Body of pancreas (tissue), 4 donors: ENCODE results near the gene LRRC4. TPM values are rescaled to one million over a fixed set of nuclear protein-coding genes. Genes with fewer than 3 reads are reported as not detected.

Experiments
- ATAC-seq: fragments of 150-250 bp; one replicate; pipeline ENCODE4 v1.9.1; 2016
- DNase-seq, 4 donors: peaks; one replicate each; pipeline ENCODE4 v3.0.0-alpha.2; 2019
- H3K27ac ChIP-seq, 4 donors: fragments of 200-600 bp; sonication (generic); 1 replicate in 3 of 4; 2 replicates in 1 of 4; pipeline versions ENCODE4 v1.5.1 to v1.6.1; 2016 to 2019; ENCODE audit warnings: mild to moderate bottlenecking in 1 of 4, mixed read lengths in 1 of 4, moderate library complexity in 1 of 4
- H3K27me3 ChIP-seq, 2 donors: fragments of 200-600 bp; sonication (generic); one replicate each; pipeline ENCODE4 v1.6.0; 2016; ENCODE audit warnings: mild to moderate bottlenecking in 1 of 2
- H3K36me3 ChIP-seq, 2 donors: fragments of 200-600 bp; sonication (generic); replicated peaks in 1 of 2; 2 replicates each; pipeline ENCODE4 v1.5.1; 2016; ENCODE audit warnings: low read depth in 2 of 2; ENCODE audit not compliant: insufficient read depth in 1 of 2
- H3K4me1 ChIP-seq: fragments of 200-600 bp; sonication (generic); one replicate; pipeline ENCODE4 v1.6.0; 2016
- H3K4me3 ChIP-seq, 2 donors: fragments of 200-600 bp; sonication (generic); 1 replicate in 1 of 2; 2 replicates in 1 of 2; pipeline ENCODE4 v1.5.1; 2016 to 2019
- H3K9me3 ChIP-seq, 3 donors: fragments of 200-600 bp; sonication (generic); 1 replicate in 2 of 3; 2 replicates in 1 of 3; pipeline ENCODE4 v1.5.1; 2016
- CTCF ChIP-seq, 7 experiments: fragments of 450-650 bp in 4 of 7; fragments of 200-600 bp in 3 of 7; sonication (generic) in 3 of 7; IDR thresholded peaks; one replicate each; pipeline ENCODE4 v1.5.1; 2016 to 2019; ENCODE audit warnings: antibody characterized with exemption in 7 of 7
- POLR2A ChIP-seq, 3 donors: fragments of 450-650 bp; IDR thresholded peaks; one replicate each; pipeline ENCODE4 v1.6.1; 2016; ENCODE audit warnings: antibody characterized with exemption in 3 of 3, mild to moderate bottlenecking in 2 of 3
- WGBS, 2 donors: methylation state at CpG; one replicate each; pipeline ENCODE4 v1.1.5; 2017; 5-methylcytosine and 5-hydroxymethylcytosine counted together
- intact Hi-C: fragments of 100-400 bp; cut with DNase I; formaldehyde crosslinking; loops from one replicate; pipeline ENCODE4 v1.15.1; 2023
- total RNA-seq, 2 donors: library from RNA; depleted of rRNA; stranded (reverse); fragments of >200 nt; gene quantifications; one replicate each; pipeline ENCODE4 v1.1.0, GENCODE V29; 2016

LRRC4 gene
- total RNA-seq, 2 donors from 2014 or later = under 0.01 to 0.33 TPM

- DNase-seq (no peak), ATAC-seq (no peak)
- H3K4me1 ChIP-seq = peaks cover 58% of the 10 kb centered on the region
- peaks cover 0 to 3% of the 10 kb centered on the region in 2 donors for H3K36me3 ChIP-seq
- H3K9me3 ChIP-seq = no peaks in the 10 kb centered on the region
- H3K27me3 ChIP-seq = no peaks in the 10 kb centered on the region
- no peak for TF ChIP-seq CTCF (IDR thresholded peaks at IDR 0.05)
- TF ChIP-seq POLR2A (IDR thresholded peaks at IDR 0.05) = no peak
- intact Hi-C loops = no loop called here
- no peak overlapping the region for H3K27ac ChIP-seq
- H3K4me3 ChIP-seq = no peak overlapping the region
- WGBS, 2 donors = 23 to 46% methylated on average over 2 of the region's 2 CpGs
Observed at GRCh38 chr7:128011131-128011661, 20.0 kb downstream of the LRRC4 start.

GRCh38 chr7:128010391-128011127 lies 20.7 kb downstream of the LRRC4 start:
- Histone ChIP-seq H3K9me3 (no peaks in the 10 kb centered on the region), H3K36me3 (peaks cover 0 to 3% of the 10 kb centered on the region in 2 donors), H3K4me3 (no peak overlapping the region), H3K4me1 (peaks cover 65% of the 10 kb centered on the region), H3K27ac (no peak overlapping the region), H3K27me3 (no peaks in the 10 kb centered on the region)
- ATAC-seq (peak; percentile 17), DNase-seq (no peak)
- 81 to 83% methylated on average over 7 of the region's 7 CpGs for WGBS, 2 donors
- intact Hi-C loops = no loop called here
- TF ChIP-seq POLR2A (IDR thresholded peaks at IDR 0.05) = no peak
- no peak for TF ChIP-seq CTCF (IDR thresholded peaks at IDR 0.05)

GRCh38 chr7:128008744-128009143 lies 22.5 kb downstream of the LRRC4 start:
- intact Hi-C loops = no loop called here
- Histone ChIP-seq H3K4me3 (no peak overlapping the region), H3K36me3 (peaks cover 0 to 3% of the 10 kb centered on the region in 2 donors), H3K9me3 (no peaks in the 10 kb centered on the region), H3K27me3 (no peaks in the 10 kb centered on the region), H3K27ac (no peak overlapping the region), H3K4me1 (peaks cover 74% of the 10 kb centered on the region)
- ATAC-seq (no peak), DNase-seq (no peak)
- WGBS, 2 donors = 94 to 95% methylated on average over 2 of the region's 2 CpGs
- TF ChIP-seq CTCF (IDR thresholded peaks at IDR 0.05) (no peak), POLR2A (IDR thresholded peaks at IDR 0.05) (no peak)

- intact Hi-C loops = no loop called here
- Histone ChIP-seq H3K4me1 (peaks cover 74% of the 10 kb centered on the region), H3K36me3 (peaks cover 0 to 3% of the 10 kb centered on the region in 2 donors), H3K9me3 (no peaks in the 10 kb centered on the region), H3K27me3 (no peaks in the 10 kb centered on the region), H3K27ac (no peak overlapping the region), H3K4me3 (no peak overlapping the region)
- no peak for DNase-seq
- WGBS, 2 donors = 56 to 59% methylated on average over 5 of the region's 5 CpGs
- TF ChIP-seq POLR2A (IDR thresholded peaks at IDR 0.05) = no peak
- TF ChIP-seq CTCF (IDR thresholded peaks at IDR 0.05) = no peak
- ATAC-seq = no peak
Observed at GRCh38 chr7:128008141-128008540, 23.1 kb downstream of the LRRC4 start.

GRCh38 chr7:128007303-128007680 lies 23.9 kb downstream of the LRRC4 start:
- Histone ChIP-seq H3K4me3 (no peak overlapping the region), H3K9me3 (no peaks in the 10 kb centered on the region), H3K27ac (no peak overlapping the region), H3K36me3 (peaks cover 0 to 1% of the 10 kb centered on the region in 2 donors), H3K27me3 (no peaks in the 10 kb centered on the region), H3K4me1 (peaks cover 80% of the 10 kb centered on the region)
- 32 to 43% methylated on average over 3 of the region's 3 CpGs for WGBS, 2 donors
- TF ChIP-seq CTCF (IDR thresholded peaks at IDR 0.05) (no peak), POLR2A (IDR thresholded peaks at IDR 0.05) (no peak)
- ATAC-seq (no peak), DNase-seq (no peak)
- intact Hi-C loops = no loop called here
